ENCODE measurements around the gene ROMO1. TPM values are rescaled to one million over a fixed set of nuclear protein-coding genes. Genes with fewer than 3 reads are reported as not detected.

ROMO1 gene
- total RNA-seq, 1 experiment from 2014 or later: 207 TPM

DNA sequence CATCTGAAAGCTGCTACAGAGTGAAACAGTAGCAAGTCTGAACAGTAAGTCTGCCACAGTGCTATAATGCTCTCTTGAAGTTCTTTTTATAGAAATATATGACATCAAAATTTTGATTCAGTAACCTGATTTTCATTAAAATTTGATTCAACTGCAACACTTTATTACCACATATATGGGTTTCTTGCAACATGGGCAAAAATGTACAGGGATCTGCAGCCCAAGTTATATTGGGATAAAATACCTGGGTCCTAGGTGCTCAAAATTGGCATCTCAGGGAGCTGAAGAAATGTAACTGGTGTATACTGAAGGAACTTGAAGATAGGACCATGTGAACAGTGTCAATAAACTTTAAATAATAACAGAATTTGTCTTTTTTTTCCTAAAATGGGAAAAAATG is 10.8 kb downstream of the ROMO1 start:
- Histone ChIP-seq H3K27ac (ENCODE audit: insufficient read length, low read depth, low read length) (no peak overlapping the region), H4K8ac (replicated peaks; ENCODE audit: insufficient read length, low read depth, low read length) (no peak overlapping the region), H3K56ac (ENCODE audit: insufficient read length, low read depth, low read length) (no peak overlapping the region), H3K79me1 (ENCODE audit: insufficient read depth, low read depth, low read length, poor library complexity, severe bottlenecking) (peaks cover under 1% of the 10 kb centered on the region), H2BK120ac (ENCODE audit: low read depth, low read length, poor library complexity, severe bottlenecking) (no peak overlapping the region), H4K5ac (ENCODE audit: insufficient read length, low read depth, low read length) (no peak overlapping the region), H3K4ac (ENCODE audit: low read depth, low read length) (no peak overlapping the region), H2BK5ac (ENCODE audit: insufficient read length, low read length) (no peak overlapping the region), H2BK15ac (ENCODE audit: low read depth, low read length) (no peak overlapping the region), H2AFZ (ENCODE audit: low read length) (no peak overlapping the region), H3K18ac (ENCODE audit: insufficient read length, low read depth, low read length) (no peak overlapping the region), H3K23me2 (ENCODE audit: insufficient read length, low read depth, low read length, poor library complexity, severe bottlenecking) (no peaks in the 10 kb centered on the region), H3K9ac (ENCODE audit: extremely low read depth, insufficient read length, low read length) (no peak overlapping the region), H2BK20ac (ENCODE audit: low read depth, low read length, poor library complexity, severe bottlenecking) (no peak overlapping the region), H3K4me2 (ENCODE audit: insufficient read depth, insufficient read length, low read length) (no peak overlapping the region), H3K14ac (ENCODE audit: insufficient read depth, low read length) (no peak overlapping the region), H2BK12ac (ENCODE audit: insufficient read length, low read depth, low read length) (no peak overlapping the region), H3K79me2 (ENCODE audit: insufficient read depth, low read length) (no peaks in the 10 kb centered on the region), H4K20me1 (ENCODE audit: control insufficient read depth, insufficient read depth, insufficient read length) (no peaks in the 10 kb centered on the region), H4K91ac (ENCODE audit: insufficient read length, low read depth, low read length) (no peak overlapping the region), H3T11ph (ENCODE audit: low read length) (no peak overlapping the region), H2AK5ac (ENCODE audit: insufficient read length, low read length) (no peak overlapping the region), H3K23ac (ENCODE audit: insufficient read length, low read depth, low read length) (no peak overlapping the region), H3K4me1 (ENCODE audit: insufficient read depth, low read length) (no peaks in the 10 kb centered on the region), H3K27me3 (ENCODE audit: insufficient read depth, low read length) (no peaks in the 10 kb centered on the region), H3K9me3 (ENCODE audit: control insufficient read depth, low read depth, low read length) (no peaks in the 10 kb centered on the region)
- Mint-ChIP-seq H3K4me3 (no peak overlapping the region), H3K27ac (no peak overlapping the region), H3K9me3 (no peaks in the 10 kb centered on the region), H3K4me1 (peaks cover 3 to 7% of the 10 kb centered on the region in 2 experiments), H3K36me3 (ENCODE audit: insufficient read depth in 1 of 3, low read depth in 3 of 3) (peaks cover 49 to 90% (median 89%) of the 10 kb centered on the region in 3 experiments), H3K27me3 (ENCODE audit: low read depth) (no peaks in the 10 kb centered on the region)
- no peak for DNase-seq
- TF ChIP-seq, protein P1, sequence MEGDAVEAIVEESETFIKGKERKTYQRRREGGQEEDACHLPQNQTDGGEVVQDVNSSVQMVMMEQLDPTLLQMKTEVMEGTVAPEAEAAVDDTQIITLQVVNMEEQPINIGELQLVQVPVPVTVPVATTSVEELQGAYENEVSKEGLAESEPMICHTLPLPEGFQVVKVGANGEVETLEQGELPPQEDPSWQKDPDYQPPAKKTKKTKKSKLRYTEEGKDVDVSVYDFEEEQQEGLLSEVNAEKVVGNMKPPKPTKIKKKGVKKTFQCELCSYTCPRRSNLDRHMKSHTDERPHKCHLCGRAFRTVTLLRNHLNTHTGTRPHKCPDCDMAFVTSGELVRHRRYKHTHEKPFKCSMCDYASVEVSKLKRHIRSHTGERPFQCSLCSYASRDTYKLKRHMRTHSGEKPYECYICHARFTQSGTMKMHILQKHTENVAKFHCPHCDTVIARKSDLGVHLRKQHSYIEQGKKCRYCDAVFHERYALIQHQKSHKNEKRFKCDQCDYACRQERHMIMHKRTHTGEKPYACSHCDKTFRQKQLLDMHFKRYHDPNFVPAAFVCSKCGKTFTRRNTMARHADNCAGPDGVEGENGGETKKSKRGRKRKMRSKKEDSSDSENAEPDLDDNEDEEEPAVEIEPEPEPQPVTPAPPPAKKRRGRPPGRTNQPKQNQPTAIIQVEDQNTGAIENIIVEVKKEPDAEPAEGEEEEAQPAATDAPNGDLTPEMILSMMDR (conservative IDR thresholded peaks at IDR 0.05): no peak

Data from H9 (cell line).